GM19240 (cell line): ENCODE measurements around the gene AATK.

ENCODE experiments used
- DNase-seq: peaks from one replicate; pipeline ENCODE4 v3.0.0; 2011; ENCODE audit warnings: low spot score; ENCODE audit not compliant: insufficient read length

Gene AATK

GRCh38 chr17:81128774-81129173, 37.2 kb downstream of the AATK start:
- DNase-seq, result no peak

- DNase-seq, result no peak
Observed at GRCh38 chr17:81128338-81128737, 37.7 kb downstream of the AATK start.

- DNase-seq, result no peak
Observed at GRCh38 chr17:81127526-81128177, 38.4 kb downstream of the AATK start.

GRCh38 chr17:81127133-81127455, 38.9 kb downstream of the AATK start:
- DNase-seq, result no peak

- DNase-seq, result no peak
Observed at GRCh38 chr17:81126281-81127132, 39.5 kb downstream of the AATK start.

GRCh38 chr17:81125573-81126081, 40.4 kb downstream of the AATK start:
- no peak for DNase-seq

GRCh38 chr17:81124377-81124776, 41.6 kb downstream of the AATK start:
- DNase-seq, result no peak

- no peak for DNase-seq
Observed at GRCh38 chr17:81123052-81124048, 42.7 kb downstream of the AATK start.

GRCh38 chr17:81121841-81122733, 43.9 kb downstream of the AATK start:
- DNase-seq, result no peak

- no peak for DNase-seq
Observed at GRCh38 chr17:81120695-81121621, 45.1 kb downstream of the AATK start.

- DNase-seq, result no peak
Observed at GRCh38 chr17:81120149-81120484, 45.9 kb downstream of the AATK start.

GRCh38 chr17:81119223-81120148, 46.5 kb downstream of the AATK start:
- peak; percentile 68 for DNase-seq

- no peak for DNase-seq
Observed at GRCh38 chr17:81118308-81119221, 47.5 kb downstream of the AATK start.

- DNase-seq, result no peak
Observed at GRCh38 chr17:81117672-81118198, 48.3 kb downstream of the AATK start.

- DNase-seq, result no peak
Observed at GRCh38 chr17:81116704-81117103, 49.3 kb downstream of the AATK start.

- no peak for DNase-seq
Observed at GRCh38 chr17:81115749-81116464, 50.1 kb downstream of the AATK start.

GRCh38 chr17:81115219-81115618, 50.8 kb downstream of the AATK start:
- DNase-seq, result no peak
